GM19239 (cell line): ENCODE results near the gene CCL13.

Experiments
- DNase-seq: peaks from one replicate; pipeline ENCODE4 v3.0.0; 2011; ENCODE audit warnings: low spot score; ENCODE audit not compliant: insufficient read length
- FAIRE-seq: peaks from 2 replicates; lab custom pipeline; 2011; peaks lifted over from hg19 to GRCh38; lab: Jason Lieb, UNC

CCL13 gene

GRCh38 chr17:34379868-34380267 lies 23.6 kb downstream of the CCL13 start:
- FAIRE-seq (peak; percentile 45), DNase-seq (no peak)

DNA sequence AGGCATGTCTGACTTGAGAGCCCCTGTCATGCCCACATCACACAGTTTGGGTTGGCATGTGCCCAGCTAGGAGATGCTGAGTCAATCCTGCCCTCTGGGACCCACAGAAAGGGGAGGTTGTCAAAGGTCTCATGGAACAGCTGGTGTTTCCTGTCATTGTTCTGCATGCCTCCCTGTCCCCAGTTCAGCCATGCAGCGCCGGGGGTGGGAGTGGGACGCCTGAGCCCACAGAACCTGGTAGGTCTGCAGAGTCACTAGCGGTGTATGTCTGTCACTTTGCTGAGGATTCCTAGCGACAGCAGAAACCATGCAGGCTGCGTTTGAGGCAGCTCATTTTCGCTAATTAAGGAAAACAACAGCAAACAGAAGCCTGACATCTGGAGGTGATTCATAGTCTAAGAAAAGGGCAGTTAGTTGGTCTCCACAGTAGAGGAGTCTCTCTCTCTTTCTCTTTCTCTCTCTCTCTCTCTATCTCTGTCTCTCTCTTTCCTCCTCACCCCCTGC lies 26.4 kb downstream of the CCL13 start:
- DNase-seq (no peak), FAIRE-seq (no peak)

DNA sequence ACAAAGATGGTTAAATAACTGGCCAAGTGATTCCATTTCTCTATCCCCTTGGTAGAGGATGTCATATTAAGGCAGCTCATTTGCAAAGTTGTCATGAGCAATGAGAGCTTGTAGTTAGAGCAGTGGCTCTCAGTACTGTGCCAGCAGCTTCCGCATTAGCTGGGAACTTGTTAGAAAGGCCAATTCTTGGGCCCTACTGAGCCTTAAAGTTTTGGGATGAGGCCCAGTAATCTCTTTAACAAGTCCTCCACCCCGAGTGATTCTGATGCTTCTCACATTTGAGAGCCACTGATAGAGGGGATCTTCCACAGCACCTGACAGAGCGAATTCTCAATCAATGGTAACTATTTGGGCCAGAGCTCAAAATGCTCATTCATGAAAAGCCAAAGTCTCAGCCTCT lies 26.9 kb downstream of the CCL13 start:
- FAIRE-seq (no peak), DNase-seq (no peak)

DNA sequence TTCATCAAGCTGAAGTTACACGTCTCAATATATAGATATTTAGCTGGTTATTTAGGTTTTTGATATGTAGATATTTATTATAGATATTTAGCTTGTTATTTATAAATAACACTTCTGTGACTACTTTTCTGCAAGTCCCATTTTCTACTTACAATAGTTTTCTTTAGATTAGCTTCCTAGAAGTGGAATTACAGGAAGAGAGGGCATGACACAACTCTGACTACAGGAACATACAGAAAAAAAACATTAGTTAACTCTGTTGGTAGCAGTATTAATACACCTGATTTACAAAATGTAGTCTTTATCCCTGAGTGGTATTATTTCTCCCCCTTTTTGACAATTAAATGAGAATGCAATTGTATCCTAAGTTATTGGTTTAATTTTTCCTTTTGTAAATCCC lies 28.0 kb downstream of the CCL13 start:
- no peak for FAIRE-seq
- DNase-seq = no peak

- FAIRE-seq (no peak), DNase-seq (no peak)
These were observed 28.7 kb downstream of the CCL13 start for GRCh38 chr17:34384822-34385605.

GRCh38 chr17:34386343-34386696 lies 30.0 kb downstream of the CCL13 start:
- DNase-seq (no peak), FAIRE-seq (no peak)

GRCh38 chr17:34386697-34387550 lies 30.6 kb downstream of the CCL13 start:
- FAIRE-seq = no peak
- no peak for DNase-seq

GRCh38 chr17:34387566-34387965 lies 31.3 kb downstream of the CCL13 start:
- DNase-seq = no peak
- FAIRE-seq = no peak

DNA sequence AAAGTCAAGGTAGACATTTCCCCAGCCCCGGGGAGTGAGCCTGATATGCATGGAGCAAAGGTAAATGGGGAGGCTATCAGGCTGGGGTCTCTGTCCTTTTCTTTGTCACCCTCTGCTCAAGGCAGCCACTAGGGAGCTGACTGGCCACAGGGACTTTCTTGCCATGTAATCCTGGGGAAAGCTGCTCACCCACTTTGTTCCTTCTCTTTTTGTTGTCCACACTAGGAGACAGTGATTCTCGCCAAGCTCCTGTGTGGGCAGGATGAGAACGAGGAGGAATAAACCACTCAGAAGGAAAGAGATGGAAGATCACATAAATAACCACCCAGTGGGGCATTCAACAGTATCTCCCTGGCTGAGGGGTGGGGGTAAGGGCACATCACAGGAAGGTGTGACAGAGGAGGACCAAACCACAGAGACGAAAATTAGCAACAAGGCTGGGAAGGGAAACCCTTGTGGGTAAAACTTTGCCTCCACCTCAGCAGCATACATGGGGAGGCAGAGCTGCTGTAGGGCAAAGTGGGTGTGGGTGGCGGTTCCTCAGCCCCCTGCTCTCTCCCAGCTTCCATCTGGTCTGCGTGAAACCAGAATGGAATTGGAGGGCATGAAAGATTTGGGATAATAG lies 33.0 kb downstream of the CCL13 start:
- no peak for FAIRE-seq
- DNase-seq = no peak

- DNase-seq (no peak), FAIRE-seq (no peak)
These were observed 34.4 kb downstream of the CCL13 start for GRCh38 chr17:34390649-34391048.

DNA sequence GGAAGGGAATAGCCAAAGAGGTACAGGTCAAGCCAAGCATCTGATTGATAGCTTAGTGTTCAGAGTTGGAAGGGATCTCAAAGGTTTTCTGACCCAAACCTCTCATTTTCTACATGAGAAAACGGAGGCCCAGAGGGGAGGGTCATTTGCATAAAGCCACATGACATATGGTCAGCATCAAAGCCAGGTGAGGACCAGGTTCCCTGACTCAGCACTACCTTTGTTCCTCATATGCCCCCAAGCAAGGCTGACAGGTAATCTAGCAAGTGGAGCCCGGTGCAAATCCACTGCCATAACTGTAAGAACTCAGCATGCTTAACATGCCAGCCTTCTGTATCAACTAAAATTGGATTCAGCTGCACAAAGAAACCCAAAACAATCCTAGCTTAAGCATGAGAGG lies 35.0 kb downstream of the CCL13 start:
- FAIRE-seq = no peak
- no peak for DNase-seq

- no peak for DNase-seq
- FAIRE-seq = no peak
These were observed 37.1 kb downstream of the CCL13 start for GRCh38 chr17:34393401-34393800.

GRCh38 chr17:34397265-34397664 lies 41.0 kb downstream of the CCL13 start:
- no peak for FAIRE-seq
- DNase-seq = no peak

DNA sequence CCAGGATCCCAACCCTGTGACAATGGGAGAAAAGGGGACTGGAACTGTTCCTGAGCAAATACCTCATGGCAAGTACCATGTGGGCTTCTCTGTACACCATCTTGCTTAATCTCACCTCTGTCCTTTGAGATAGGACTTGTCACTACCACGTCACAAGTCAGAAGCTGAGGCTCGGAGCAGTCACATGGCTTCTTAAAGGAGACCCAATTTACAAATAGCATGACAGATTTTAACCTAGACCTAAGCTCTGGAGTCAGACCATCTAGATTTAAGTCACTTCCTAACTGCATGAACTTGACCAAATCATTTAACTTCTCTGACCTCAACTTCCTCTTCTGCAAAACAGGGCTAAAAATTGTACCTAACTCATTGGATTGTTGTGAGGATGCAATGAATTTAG lies 42.7 kb downstream of the CCL13 start:
- DNase-seq (no peak), FAIRE-seq (no peak)

DNA sequence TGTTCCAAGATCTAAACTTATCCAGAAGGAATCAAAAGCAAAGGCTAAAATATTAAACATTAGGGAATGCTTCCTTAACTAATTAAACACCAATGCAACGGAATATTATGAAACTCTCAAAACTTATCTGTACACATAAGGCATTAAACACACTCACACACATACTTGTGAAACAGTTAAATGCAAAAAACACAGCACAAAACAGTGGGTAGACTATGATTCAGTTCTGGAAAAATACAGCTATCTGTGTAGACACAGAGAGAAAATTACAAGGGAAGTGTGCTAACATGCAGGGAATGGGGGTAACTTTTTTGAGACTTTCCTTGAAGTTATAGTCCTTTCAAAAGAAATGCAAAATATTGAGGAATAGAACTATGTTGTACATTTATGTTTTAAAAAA lies 43.4 kb downstream of the CCL13 start:
- DNase-seq = no peak
- FAIRE-seq = no peak

DNA sequence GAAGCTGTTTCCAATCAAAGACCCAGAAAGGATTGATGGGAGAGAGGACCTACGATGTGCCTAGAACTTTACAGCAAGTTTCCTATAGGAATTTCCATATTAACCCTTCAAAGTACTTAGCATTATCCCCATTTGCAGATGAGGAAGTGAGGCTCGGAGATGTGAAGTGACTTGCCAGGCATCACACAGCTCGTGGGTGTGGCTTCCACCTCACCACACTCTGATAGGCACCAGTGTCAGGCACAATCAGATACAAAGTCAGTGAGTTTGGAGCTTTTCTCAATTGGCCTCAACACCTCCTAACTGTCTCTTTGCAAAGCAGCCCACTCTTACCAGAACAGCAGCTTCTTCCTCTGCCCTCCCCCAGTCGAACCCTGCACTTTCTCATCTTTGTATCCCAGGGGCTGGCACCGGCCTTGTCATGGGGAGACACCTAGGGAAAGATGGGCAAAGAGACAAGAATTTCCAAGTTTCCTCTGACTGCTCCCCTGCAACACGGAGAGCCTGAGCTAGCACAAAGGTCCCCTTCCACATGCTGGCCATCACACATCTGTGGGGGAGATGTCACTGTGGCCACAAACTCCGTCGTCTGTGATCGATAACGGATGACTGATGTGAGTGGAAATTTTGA lies 44.1 kb downstream of the CCL13 start:
- FAIRE-seq = no peak
- DNase-seq = no peak

- DNase-seq (no peak), FAIRE-seq (no peak)
These were observed 44.9 kb downstream of the CCL13 start for GRCh38 chr17:34401165-34401564.

DNA sequence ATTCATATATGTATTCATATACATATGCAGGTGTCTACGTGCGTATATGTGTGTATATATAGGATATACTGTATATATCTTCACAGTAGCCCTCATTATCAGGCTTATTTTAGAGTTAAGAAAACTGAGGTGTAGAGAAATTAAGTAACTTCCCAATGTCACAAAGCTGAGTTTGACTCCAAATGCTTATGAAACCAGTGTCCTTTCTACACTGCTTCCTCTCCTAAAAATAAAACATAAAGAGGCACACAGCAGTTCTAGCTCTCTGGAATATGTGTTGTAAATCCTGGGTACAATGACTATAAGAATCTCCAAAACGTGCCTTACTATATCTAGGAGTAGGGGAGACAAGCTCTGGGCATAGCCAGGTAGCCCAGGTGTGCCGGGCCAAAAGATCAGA lies 46.7 kb downstream of the CCL13 start:
- DNase-seq (no peak), FAIRE-seq (no peak)

- no peak for FAIRE-seq
- DNase-seq = no peak
These were observed 49.9 kb downstream of the CCL13 start for GRCh38 chr17:34406226-34406625.
